GM21423 (cell line): ENCODE results near the gene TMEM272.
"Not testable (repeated sequence)": the region's sequence is repeated elsewhere in the genome, so short reads cannot be mapped to it uniquely, and the experiment has no call there.

ENCODE experiments used
- ATAC-seq: cut with Tn5 transposase; IDR thresholded peaks from one replicate; pipeline ENCODE4 v1.9.1; 2021; ENCODE audit warnings: mild to moderate bottlenecking, moderate library complexity; ENCODE audit not compliant: unreplicated experiment

TMEM272 gene

GRCh38 chr13:51826606-51827005, 18.4 kb downstream of the TMEM272 start:
- no peak for ATAC-seq

- ATAC-seq = no peak
Measured at GRCh38 chr13:51825681-51826254, 19.2 kb downstream of the TMEM272 start.

GRCh38 chr13:51825165-51825592, 19.8 kb downstream of the TMEM272 start:
- ATAC-seq = no peak

GRCh38 chr13:51824712-51825111, 20.3 kb downstream of the TMEM272 start:
- not testable (repeated sequence) for ATAC-seq

GRCh38 chr13:51823863-51824262, 21.1 kb downstream of the TMEM272 start:
- ATAC-seq = no peak

- ATAC-seq = no peak
Measured at GRCh38 chr13:51823359-51823758, 21.6 kb downstream of the TMEM272 start.

GRCh38 chr13:51822106-51822815, 22.7 kb downstream of the TMEM272 start:
- no peak for ATAC-seq

- ATAC-seq = no peak
Measured at GRCh38 chr13:51821606-51822005, 23.4 kb downstream of the TMEM272 start.

- ATAC-seq = no peak
Measured at GRCh38 chr13:51820016-51820597, 24.9 kb downstream of the TMEM272 start.

- no peak for ATAC-seq
Measured at GRCh38 chr13:51819544-51819943, 25.4 kb downstream of the TMEM272 start.

GRCh38 chr13:51818781-51819511, 26.0 kb downstream of the TMEM272 start:
- ATAC-seq = peak; percentile 31

GRCh38 chr13:51818276-51818675, 26.7 kb downstream of the TMEM272 start:
- no peak for ATAC-seq

- ATAC-seq = no peak
Measured at GRCh38 chr13:51817717-51818116, 27.3 kb downstream of the TMEM272 start.

GRCh38 chr13:51816604-51817249, 28.2 kb downstream of the TMEM272 start:
- no peak for ATAC-seq

GRCh38 chr13:51815848-51816247, 29.1 kb downstream of the TMEM272 start:
- no peak for ATAC-seq

- peak; percentile 63 for ATAC-seq
Measured at GRCh38 chr13:51814825-51815650, 29.9 kb downstream of the TMEM272 start.

- ATAC-seq = no peak
Measured at GRCh38 chr13:51814071-51814470, 30.9 kb downstream of the TMEM272 start.

- peak; percentile 43 for ATAC-seq
Measured at GRCh38 chr13:51811920-51812451, 33.0 kb downstream of the TMEM272 start.

- no peak for ATAC-seq
Measured at GRCh38 chr13:51811046-51811445, 33.9 kb downstream of the TMEM272 start.

GRCh38 chr13:51808811-51809210, 36.2 kb downstream of the TMEM272 start:
- ATAC-seq = no peak
